ENCODE measurements around the gene KLK3.
A peak's percentile ranks its signal among the peaks of the same experiment; 100 is the strongest.
"Not testable (repeated sequence)": the region's sequence is repeated elsewhere in the genome, so short reads cannot be mapped to it uniquely, and the experiment has no call there.

KLK3 gene

GRCh38 chr19:50854636-50855410 is at the start of gene KLK3:
Gene KLK3 (plus strand): TSS chr19:50854915. CDS start chr19:50854956, 41 bp downstream.
- no peak within 1 kb of the TSS for H3K4me3 ChIP-seq
- peaks cover 6% of the 10 kb centered on the region for H3K27me3 ChIP-seq (ENCODE audit: low read depth)
- H3K4me1 ChIP-seq: no peaks in the 10 kb centered on the region
- DNase-seq (ENCODE audit: low spot score in 2 of 2): no peak
- H3K9me3 ChIP-seq: no peaks in the 10 kb centered on the region
- in situ Hi-C loops (cut with MboI; ENCODE audit: low sequenced_read_pairs): no loop called here
- H3K36me3 ChIP-seq (replicated peaks): no peaks in the 10 kb centered on the region

GRCh38 chr19:50808856-50809255 is 45.9 kb upstream of the KLK3 start:
- DNase-seq (ENCODE audit: low spot score in 2 of 2): no peak
- Histone ChIP-seq H3K9me3 (no peaks in the 10 kb centered on the region), H3K4me3 (no peak overlapping the region), H3K27me3 (ENCODE audit: low read depth) (no peaks in the 10 kb centered on the region), H3K4me1 (peaks cover 8% of the 10 kb centered on the region), H3K36me3 (replicated peaks) (peaks cover 6% of the 10 kb centered on the region; the same call in 1 of the 2 replicates)
- in situ Hi-C loops (cut with MboI; ENCODE audit: low sequenced_read_pairs): no loop called here

GRCh38 chr19:50811622-50812238 is 43.0 kb upstream of the KLK3 start:
- in situ Hi-C loops (cut with MboI; ENCODE audit: low sequenced_read_pairs); DNase-seq (ENCODE audit: low spot score in 2 of 2); H3K9me3 ChIP-seq; H3K36me3 ChIP-seq (replicated peaks); H3K27me3 ChIP-seq (ENCODE audit: low read depth); H3K4me1 ChIP-seq; H3K4me3 ChIP-seq: not testable (repeated sequence)

- in situ Hi-C loops (cut with MboI; ENCODE audit: low sequenced_read_pairs): no loop called here
Measured at GRCh38 chr19:50812474-50812873, 42.2 kb upstream of the KLK3 start.

GRCh38 chr19:50814883-50815282 is 39.8 kb upstream of the KLK3 start:
- Histone ChIP-seq H3K36me3 (replicated peaks) (no peaks in the 10 kb centered on the region), H3K27me3 (ENCODE audit: low read depth) (no peaks in the 10 kb centered on the region), H3K9me3 (no peaks in the 10 kb centered on the region), H3K4me1 (no peaks in the 10 kb centered on the region), H3K4me3 (no peak overlapping the region)
- in situ Hi-C loops (cut with MboI; ENCODE audit: low sequenced_read_pairs): no loop called here
- no peak for DNase-seq (ENCODE audit: low spot score in 2 of 2)

More at GRCh38 chr19:50812474-50812873, 42.2 kb upstream of the KLK3 start:
- DNase-seq (ENCODE audit: low spot score in 2 of 2): no peak
- Histone ChIP-seq H3K9me3 (no peaks in the 10 kb centered on the region), H3K36me3 (replicated peaks) (no peaks in the 10 kb centered on the region), H3K27me3 (ENCODE audit: low read depth) (no peaks in the 10 kb centered on the region), H3K4me3 (no peak overlapping the region), H3K4me1 (no peaks in the 10 kb centered on the region)

- in situ Hi-C loops (cut with MboI; ENCODE audit: low sequenced_read_pairs): no loop called here
- H3K9me3 ChIP-seq: no peaks in the 10 kb centered on the region
- no peak for DNase-seq (ENCODE audit: low spot score in 2 of 2)
- no peak overlapping the region for H3K4me3 ChIP-seq
- no peaks in the 10 kb centered on the region for H3K4me1 ChIP-seq
- no peaks in the 10 kb centered on the region for H3K36me3 ChIP-seq (replicated peaks)
- no peaks in the 10 kb centered on the region for H3K27me3 ChIP-seq (ENCODE audit: low read depth)
Measured at GRCh38 chr19:50815439-50815838, 39.3 kb upstream of the KLK3 start.

GRCh38 chr19:50817941-50818858 is 36.5 kb upstream of the KLK3 start:
- Histone ChIP-seq H3K4me3 (peak overlapping the region; percentile 36), H3K9me3 (no peaks in the 10 kb centered on the region), H3K36me3 (replicated peaks) (no peaks in the 10 kb centered on the region), H3K4me1 (no peaks in the 10 kb centered on the region), H3K27me3 (ENCODE audit: low read depth) (peaks cover 3% of the 10 kb centered on the region; the same call in 1 of the 2 replicates)
- in situ Hi-C loops (cut with MboI; ENCODE audit: low sequenced_read_pairs): no loop called here
- DNase-seq (ENCODE audit: low spot score in 2 of 2): peak; percentile 56 to 96

GRCh38 chr19:50818859-50819472 is 35.7 kb upstream of the KLK3 start:
- Histone ChIP-seq H3K9me3 (no peaks in the 10 kb centered on the region), H3K27me3 (ENCODE audit: low read depth) (peaks cover 3% of the 10 kb centered on the region; the same call in 1 of the 2 replicates), H3K4me3 (no peak overlapping the region), H3K4me1 (no peaks in the 10 kb centered on the region), H3K36me3 (replicated peaks) (no peaks in the 10 kb centered on the region)
- no peak for DNase-seq (ENCODE audit: low spot score in 2 of 2)
- in situ Hi-C loops (cut with MboI; ENCODE audit: low sequenced_read_pairs): no loop called here

GRCh38 chr19:50819636-50820035 is 35.1 kb upstream of the KLK3 start:
- Histone ChIP-seq H3K4me3 (no peak overlapping the region), H3K4me1 (no peaks in the 10 kb centered on the region), H3K9me3 (no peaks in the 10 kb centered on the region), H3K27me3 (ENCODE audit: low read depth) (peaks cover 3% of the 10 kb centered on the region; the same call in 1 of the 2 replicates), H3K36me3 (replicated peaks) (no peaks in the 10 kb centered on the region)
- in situ Hi-C loops (cut with MboI; ENCODE audit: low sequenced_read_pairs): no loop called here
- DNase-seq (ENCODE audit: low spot score in 2 of 2): no peak

GRCh38 chr19:50820086-50820485 is 34.6 kb upstream of the KLK3 start:
- no peaks in the 10 kb centered on the region for H3K4me1 ChIP-seq
- DNase-seq (ENCODE audit: low spot score in 2 of 2): no peak
- no peak overlapping the region for H3K4me3 ChIP-seq

GRCh38 chr19:50820549-50821247 is 34.0 kb upstream of the KLK3 start:
- DNase-seq (ENCODE audit: low spot score in 2 of 2): peak in 1 of 2 experiments; percentile 73
- no peaks in the 10 kb centered on the region for H3K4me1 ChIP-seq
- no peaks in the 10 kb centered on the region for H3K9me3 ChIP-seq
- H3K27me3 ChIP-seq (ENCODE audit: low read depth): peaks cover 3% of the 10 kb centered on the region; the same call in 1 of the 2 replicates
- H3K36me3 ChIP-seq (replicated peaks): no peaks in the 10 kb centered on the region
- in situ Hi-C loops (cut with MboI; ENCODE audit: low sequenced_read_pairs): no loop called here
- no peak overlapping the region for H3K4me3 ChIP-seq

More at GRCh38 chr19:50820086-50820485, 34.6 kb upstream of the KLK3 start:
- no peaks in the 10 kb centered on the region for H3K9me3 ChIP-seq
- H3K36me3 ChIP-seq (replicated peaks): no peaks in the 10 kb centered on the region
- in situ Hi-C loops (cut with MboI; ENCODE audit: low sequenced_read_pairs): no loop called here
- H3K27me3 ChIP-seq (ENCODE audit: low read depth): peaks cover 3% of the 10 kb centered on the region; the same call in 1 of the 2 replicates

GRCh38 chr19:50821248-50821612 is 33.5 kb upstream of the KLK3 start:
- Histone ChIP-seq H3K4me1 (no peaks in the 10 kb centered on the region), H3K4me3 (no peak overlapping the region), H3K36me3 (replicated peaks) (no peaks in the 10 kb centered on the region), H3K27me3 (ENCODE audit: low read depth) (peaks cover 3% of the 10 kb centered on the region; the same call in 1 of the 2 replicates), H3K9me3 (no peaks in the 10 kb centered on the region)
- no peak for DNase-seq (ENCODE audit: low spot score in 2 of 2)
- in situ Hi-C loops (cut with MboI; ENCODE audit: low sequenced_read_pairs): no loop called here

- Histone ChIP-seq H3K36me3 (replicated peaks) (no peaks in the 10 kb centered on the region), H3K4me3 (no peak overlapping the region), H3K4me1 (no peaks in the 10 kb centered on the region), H3K9me3 (no peaks in the 10 kb centered on the region), H3K27me3 (ENCODE audit: low read depth) (peaks cover 3% of the 10 kb centered on the region; the same call in 1 of the 2 replicates)
- in situ Hi-C loops (cut with MboI; ENCODE audit: low sequenced_read_pairs): no loop called here
- DNase-seq (ENCODE audit: low spot score in 2 of 2): no peak
Measured at GRCh38 chr19:50821622-50822021, 33.1 kb upstream of the KLK3 start.

Measured in HAP-1 (cell line).